Measurements from ENCODE around the gene HERC6.

- TF ChIP-seq POLR2A (IDR thresholded peaks at IDR 0.05; ENCODE audit: low read length): no peak
- no peak for TF ChIP-seq GATA1 (IDR thresholded peaks at IDR 0.05; ENCODE audit: low read depth, low read length)
These were observed 26.5 kb upstream of the HERC6 start for GRCh38 chr4:88352062-88352740.
